ENCODE measurements around the gene COL17A1. TPM values are rescaled to one million over a fixed set of nuclear protein-coding genes. Genes with fewer than 3 reads are reported as not detected.

Gene COL17A1
- total RNA-seq, 1 experiment from 2014 or later = 514 TPM

DNA sequence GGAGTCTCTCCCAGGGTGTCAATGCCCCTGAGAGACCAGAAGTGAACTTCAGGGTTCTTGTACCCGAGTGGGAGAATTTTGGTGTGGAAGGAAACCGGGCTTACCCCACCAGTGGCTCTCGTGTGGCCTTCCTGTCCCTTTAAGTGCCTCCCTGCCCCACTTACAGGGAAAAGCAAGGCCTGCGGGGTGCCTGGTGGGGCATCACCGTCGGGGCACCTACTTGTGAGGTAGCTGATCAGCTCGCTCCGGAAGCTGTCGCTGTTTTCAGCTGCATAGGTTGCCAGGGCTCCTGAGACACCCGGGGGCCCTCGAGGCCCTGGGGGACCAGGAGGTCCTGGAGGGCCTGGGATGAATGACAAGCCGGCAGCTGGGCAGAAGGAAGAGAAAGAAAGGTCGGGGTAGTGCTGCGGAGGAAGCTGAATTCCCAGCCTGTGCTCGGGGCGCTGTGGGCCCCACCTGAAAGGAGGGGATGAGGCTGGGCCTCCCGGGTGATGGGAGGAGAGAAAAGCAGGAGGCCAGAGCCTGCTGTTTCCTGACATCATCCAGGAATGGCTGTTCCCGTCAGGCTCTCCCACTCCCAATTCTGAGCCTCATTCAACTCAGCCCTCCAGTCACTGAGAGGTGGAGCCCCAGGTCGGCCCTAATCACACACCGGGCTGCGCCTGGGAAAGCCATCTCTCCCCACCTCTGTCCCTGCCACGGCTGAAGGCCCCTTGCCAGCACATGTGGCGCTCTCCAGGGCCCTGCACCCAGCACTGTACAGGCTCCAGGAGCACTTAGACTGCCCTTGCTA lies 51.1 kb downstream of the COL17A1 start:
- no peak overlapping the region for H3K4me3 Mint-ChIP-seq (ENCODE audit: unreplicated experiment)
- no peaks in the 10 kb centered on the region for H3K9me3 Mint-ChIP-seq (ENCODE audit: unreplicated experiment)
- no TSS peak for BruUV-seq (replicated peaks)
- peak overlapping the region; percentile 79 for H3K27ac Mint-ChIP-seq (ENCODE audit: low read depth, unreplicated experiment)
- intact Hi-C loops (cut with micrococcal nuclease) = no loop called here
- TF ChIP-seq, protein P1, sequence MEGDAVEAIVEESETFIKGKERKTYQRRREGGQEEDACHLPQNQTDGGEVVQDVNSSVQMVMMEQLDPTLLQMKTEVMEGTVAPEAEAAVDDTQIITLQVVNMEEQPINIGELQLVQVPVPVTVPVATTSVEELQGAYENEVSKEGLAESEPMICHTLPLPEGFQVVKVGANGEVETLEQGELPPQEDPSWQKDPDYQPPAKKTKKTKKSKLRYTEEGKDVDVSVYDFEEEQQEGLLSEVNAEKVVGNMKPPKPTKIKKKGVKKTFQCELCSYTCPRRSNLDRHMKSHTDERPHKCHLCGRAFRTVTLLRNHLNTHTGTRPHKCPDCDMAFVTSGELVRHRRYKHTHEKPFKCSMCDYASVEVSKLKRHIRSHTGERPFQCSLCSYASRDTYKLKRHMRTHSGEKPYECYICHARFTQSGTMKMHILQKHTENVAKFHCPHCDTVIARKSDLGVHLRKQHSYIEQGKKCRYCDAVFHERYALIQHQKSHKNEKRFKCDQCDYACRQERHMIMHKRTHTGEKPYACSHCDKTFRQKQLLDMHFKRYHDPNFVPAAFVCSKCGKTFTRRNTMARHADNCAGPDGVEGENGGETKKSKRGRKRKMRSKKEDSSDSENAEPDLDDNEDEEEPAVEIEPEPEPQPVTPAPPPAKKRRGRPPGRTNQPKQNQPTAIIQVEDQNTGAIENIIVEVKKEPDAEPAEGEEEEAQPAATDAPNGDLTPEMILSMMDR (IDR thresholded peaks at IDR 0.05; ENCODE audit: unreplicated experiment) = no peak
- peaks cover 90% of the 10 kb centered on the region for H3K36me3 Mint-ChIP-seq (ENCODE audit: insufficient read depth, unreplicated experiment)
- DNase-seq (ENCODE audit: unreplicated experiment) = no peak
- CTCF ChIA-PET = interaction anchor here (1.7 kb wide), 1 partner anchor 147 kb away, joined by 5 read pairs; no protein-coding TSS in a partner anchor
- POLR2A ChIA-PET = interaction anchor here (0.6 kb wide), 1 partner anchor 26 kb away, joined by 4 read pairs; no protein-coding TSS in a partner anchor
- no peaks in the 10 kb centered on the region for H3K27me3 Mint-ChIP-seq (ENCODE audit: insufficient read depth, unreplicated experiment)
- no peaks in the 10 kb centered on the region for H3K4me1 Mint-ChIP-seq (ENCODE audit: insufficient read depth, unreplicated experiment)

DNA sequence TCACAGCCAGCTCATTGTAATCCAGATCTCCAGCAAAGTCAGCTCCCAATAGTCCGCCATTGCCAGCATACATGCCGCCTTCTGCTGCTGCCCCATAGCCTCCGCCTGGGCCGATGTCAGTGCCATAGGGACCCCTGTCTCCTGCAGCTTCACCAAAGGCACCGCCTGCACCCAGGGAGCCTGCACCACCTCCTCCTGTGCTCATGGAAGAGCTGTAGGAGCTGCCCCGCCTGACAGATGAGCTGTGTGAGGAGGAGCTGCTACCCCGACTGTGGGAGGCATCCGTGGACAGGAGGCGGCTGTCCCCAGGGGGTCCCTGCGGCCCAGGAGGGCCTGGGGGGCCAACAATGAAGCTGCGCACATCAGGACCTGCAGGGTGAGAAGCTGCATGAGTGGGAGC lies 51.7 kb downstream of the COL17A1 start:
- intact Hi-C loops (cut with micrococcal nuclease) = no loop called here
- no peaks in the 10 kb centered on the region for H3K9me3 Mint-ChIP-seq (ENCODE audit: unreplicated experiment)
- ChIA-PET CTCF (interaction anchor here (0.6 to 1.7 kb wide), 2 partner anchors 11 to 146 kb away, joined by 3 to 5 read pairs; no protein-coding TSS in a partner anchor), POLR2A (interaction anchor here (0.6 kb wide), 1 partner anchor 19 kb away, joined by 3 read pairs; no protein-coding TSS in a partner anchor)
- H3K36me3 Mint-ChIP-seq (ENCODE audit: insufficient read depth, unreplicated experiment) = peaks cover 90% of the 10 kb centered on the region
- H3K27me3 Mint-ChIP-seq (ENCODE audit: insufficient read depth, unreplicated experiment) = no peaks in the 10 kb centered on the region
- no peak overlapping the region for H3K4me3 Mint-ChIP-seq (ENCODE audit: unreplicated experiment)
- peak overlapping the region; percentile 79 for H3K27ac Mint-ChIP-seq (ENCODE audit: low read depth, unreplicated experiment)
- BruUV-seq (replicated peaks) = no TSS peak
- DNase-seq (ENCODE audit: unreplicated experiment) = no peak
- TF ChIP-seq, protein P1 (IDR thresholded peaks at IDR 0.05; ENCODE audit: unreplicated experiment) = no peak
- H3K4me1 Mint-ChIP-seq (ENCODE audit: insufficient read depth, unreplicated experiment) = no peaks in the 10 kb centered on the region

DNA sequence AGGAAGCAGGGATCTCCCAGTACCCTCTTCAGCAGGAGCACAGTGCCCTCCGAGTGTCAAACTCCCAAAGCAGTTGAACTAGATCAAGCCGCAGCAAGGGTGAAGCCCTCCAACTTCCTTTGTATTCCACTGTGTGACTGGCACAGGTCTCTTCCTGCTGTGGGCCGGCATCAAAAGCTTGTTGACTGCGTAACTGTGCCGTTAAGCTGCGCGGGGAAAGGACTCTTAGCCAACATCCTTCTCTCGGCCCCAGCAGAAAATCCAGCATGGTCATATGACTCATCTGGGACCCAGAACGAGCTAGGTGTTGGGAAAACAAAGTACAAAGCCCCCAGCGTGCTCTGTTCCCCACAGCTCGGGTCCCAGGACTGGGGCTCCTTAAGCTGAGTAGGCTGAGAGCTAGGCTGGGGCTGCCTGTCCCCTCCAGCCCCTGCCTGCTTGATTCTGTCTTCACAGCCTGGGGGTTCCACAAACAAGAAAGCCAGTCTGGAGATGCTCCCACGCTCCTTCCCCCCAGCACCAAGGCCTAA lies 52.2 kb downstream of the COL17A1 start:
- CTCF ChIA-PET = interaction anchor here (0.6 to 1.7 kb wide), 2 partner anchors 11 to 146 kb away, joined by 3 to 5 read pairs; no protein-coding TSS in a partner anchor
- BruUV-seq (replicated peaks) = no TSS peak

More for the DNA sequence above, 52.2 kb downstream of the COL17A1 start:
- no peak for DNase-seq (ENCODE audit: unreplicated experiment)
- no peaks in the 10 kb centered on the region for H3K9me3 Mint-ChIP-seq (ENCODE audit: unreplicated experiment)
- no peak overlapping the region for H3K4me3 Mint-ChIP-seq (ENCODE audit: unreplicated experiment)
- no peaks in the 10 kb centered on the region for H3K27me3 Mint-ChIP-seq (ENCODE audit: insufficient read depth, unreplicated experiment)
- peaks cover 90% of the 10 kb centered on the region for H3K36me3 Mint-ChIP-seq (ENCODE audit: insufficient read depth, unreplicated experiment)
- POLR2A ChIA-PET = interaction anchor here (0.6 kb wide), 1 partner anchor 20 kb away, joined by 3 read pairs; no protein-coding TSS in a partner anchor
- H3K4me1 Mint-ChIP-seq (ENCODE audit: insufficient read depth, unreplicated experiment) = no peaks in the 10 kb centered on the region
- TF ChIP-seq, protein P1 (IDR thresholded peaks at IDR 0.05; ENCODE audit: unreplicated experiment) = no peak
- peak overlapping the region; percentile 79 for H3K27ac Mint-ChIP-seq (ENCODE audit: low read depth, unreplicated experiment)
- intact Hi-C loops (cut with micrococcal nuclease) = no loop called here
